SK-N-MC (cell line): Measurements from ENCODE around the gene TSFM.

ENCODE experiments used
- EZH2 ChIP-seq: fragments of 200-600 bp; sonication (generic); IDR thresholded peaks from one replicate; pipeline ENCODE4 v1.6.1; 2017; ENCODE audit warnings: antibody characterized with exemption
- FOXP2 ChIP-seq: optimal IDR thresholded peaks from 2 replicates; pipeline ENCODE3; 2011; ENCODE audit warnings: mild to moderate bottlenecking, moderate library complexity; ENCODE audit not compliant: insufficient read depth; ENCODE audit errors: extremely low read length, control extremely low read depth
- POLR2AphosphoS5 ChIP-seq: IDR thresholded peaks from 2 replicates; pipeline ENCODE4 v1.6.1; 2012; ENCODE audit warnings: mild to moderate bottlenecking, low read depth, low read length, borderline replicate concordance

DNA sequence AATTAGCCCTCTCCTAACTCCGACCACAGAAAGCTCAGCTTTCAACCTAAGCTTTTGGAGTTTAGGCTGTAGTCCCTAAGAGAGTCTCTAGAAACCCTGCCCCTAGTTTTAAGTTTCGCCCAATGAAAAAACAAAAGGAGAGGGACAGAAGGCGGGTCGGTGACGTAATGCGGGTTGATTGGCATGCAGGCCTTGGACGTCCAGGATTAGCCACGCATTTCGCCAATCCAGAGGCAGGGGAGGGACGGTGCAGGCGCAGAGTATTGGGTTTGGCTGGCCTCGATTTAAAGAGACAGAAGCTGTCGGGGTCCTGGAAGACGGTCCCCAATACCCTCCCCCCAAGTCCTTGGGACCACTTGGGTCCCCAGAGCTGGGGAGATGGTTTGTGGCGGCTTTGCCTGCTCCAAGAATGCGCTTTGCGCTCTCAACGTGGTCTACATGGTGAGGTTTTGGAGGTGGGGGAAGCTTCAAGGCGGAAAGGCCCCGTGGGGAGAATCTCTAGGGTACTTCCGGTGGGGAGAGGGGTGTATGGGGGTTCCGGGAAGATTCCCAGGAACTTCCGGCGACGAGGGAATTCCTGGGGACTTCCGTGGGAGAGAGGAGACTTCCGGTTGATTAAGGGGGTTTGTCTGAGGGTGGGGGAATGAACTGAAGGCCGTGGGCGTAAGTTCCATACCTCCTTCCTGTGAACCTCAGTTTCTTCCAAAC, 37.7 kb upstream of the TSFM start, which contains the start of gene TSPAN31:
- TF ChIP-seq EZH2, result no peak
- peak; percentile 71; the same call in 1 of the 2 replicates for TF ChIP-seq POLR2AphosphoS5
- TF ChIP-seq FOXP2, result no peak
